Hematopoietic multipotent progenitor cell treated with erythropoietin and hydrocortisone succinate and interleukin-3 and kit ligand, for 8 days (in vitro differentiated cells): Measurements from ENCODE around the gene ADAM22.
A peak's percentile ranks its signal among the peaks of the same experiment; 100 is the strongest.
"Not testable (repeated sequence)": the region's sequence is repeated elsewhere in the genome, so short reads cannot be mapped to it uniquely, and the experiment has no call there.

Experiments
- DNase-seq: peaks from one replicate; pipeline ENCODE4 v3.0.0-alpha.2; 2015

The ADAM22 gene

GRCh38 chr7:87933953-87934698, at the start of gene ADAM22:
Gene ADAM22 (plus strand): TSS chr7:87934251. CDS start chr7:87934466, 215 bp downstream.
- peak; percentile 91 for DNase-seq

GRCh38 chr7:87885018-87885417, 49.0 kb upstream of the ADAM22 start:
- DNase-seq, result no peak

GRCh38 chr7:87886875-87887274, 47.2 kb upstream of the ADAM22 start:
- DNase-seq, result peak; percentile 51

- no peak for DNase-seq
Measured at GRCh38 chr7:87895363-87895762, 38.7 kb upstream of the ADAM22 start.

- DNase-seq, result no peak
Measured at GRCh38 chr7:87899255-87899654, 34.8 kb upstream of the ADAM22 start.

GRCh38 chr7:87907136-87907906, 26.7 kb upstream of the ADAM22 start:
- not testable (repeated sequence) for DNase-seq

- DNase-seq, result not testable (repeated sequence)
Measured at GRCh38 chr7:87908814-87909213, 25.2 kb upstream of the ADAM22 start.

- no peak for DNase-seq
Measured at GRCh38 chr7:87912121-87912520, 21.9 kb upstream of the ADAM22 start.

- DNase-seq, result no peak
Measured at GRCh38 chr7:87918740-87919139, 15.3 kb upstream of the ADAM22 start.

GRCh38 chr7:87919875-87920274, 14.2 kb upstream of the ADAM22 start:
- no peak for DNase-seq

GRCh38 chr7:87920578-87920977, 13.5 kb upstream of the ADAM22 start:
- DNase-seq, result no peak

- DNase-seq, result not testable (repeated sequence)
Measured at GRCh38 chr7:87922759-87923395, 11.2 kb upstream of the ADAM22 start.

- no peak for DNase-seq
Measured at GRCh38 chr7:87926581-87927461, 7.2 kb upstream of the ADAM22 start.

GRCh38 chr7:87933605-87933952, 472 bp upstream of the ADAM22 start:
- DNase-seq, result no peak

GRCh38 chr7:87934699-87935383, 790 bp downstream of the ADAM22 start:
- peak; percentile 9 for DNase-seq

- DNase-seq, result no peak
Measured at GRCh38 chr7:87935384-87935706, 1.3 kb downstream of the ADAM22 start.

- DNase-seq, result no peak
Measured at GRCh38 chr7:87941138-87941537, 7.1 kb downstream of the ADAM22 start.

- DNase-seq, result no peak
Measured at GRCh38 chr7:87944547-87944946, 10.5 kb downstream of the ADAM22 start.

GRCh38 chr7:87945926-87946325, 11.9 kb downstream of the ADAM22 start:
- DNase-seq, result not testable (repeated sequence)

GRCh38 chr7:87948371-87948770, 14.3 kb downstream of the ADAM22 start:
- no peak for DNase-seq

GRCh38 chr7:87959336-87959735, 25.3 kb downstream of the ADAM22 start:
- DNase-seq, result no peak

GRCh38 chr7:87960239-87960638, 26.2 kb downstream of the ADAM22 start:
- DNase-seq, result no peak
